Occipital lobe (tissue), 2 donors: ENCODE data around the gene TK1. TPM values are rescaled to one million over a fixed set of nuclear protein-coding genes. Genes with fewer than 3 reads are reported as not detected.
"Not testable (repeated sequence)": the region's sequence is repeated elsewhere in the genome, so short reads cannot be mapped to it uniquely, and the experiment has no call there.

ENCODE experiments used
- DNase-seq: peaks from one replicate; lab custom pipeline; 2025; lab: John Stamatoyannopoulos, UW
- total RNA-seq: library from RNA; depleted of rRNA; stranded (reverse); fragments of >200 nt; gene quantifications from one replicate; pipeline ENCODE4 v1.2.3, GENCODE V29; 2014

Gene TK1
- total RNA-seq, 1 donor from 2014 or later = 1.6 TPM

GRCh38 chr17:78151514-78152008 lies 35.3 kb downstream of the TK1 start:
- DNase-seq = no peak

GRCh38 chr17:78148286-78149016 lies 38.4 kb downstream of the TK1 start:
- no peak for DNase-seq

GRCh38 chr17:78147315-78147998 lies 39.4 kb downstream of the TK1 start:
- DNase-seq = no peak

- DNase-seq = no peak
Measured at GRCh38 chr17:78146881-78147280, 40.0 kb downstream of the TK1 start.

- DNase-seq = no peak
Measured at GRCh38 chr17:78146471-78146869, 40.4 kb downstream of the TK1 start.

- DNase-seq = no peak
Measured at GRCh38 chr17:78144736-78145641, 41.9 kb downstream of the TK1 start.

GRCh38 chr17:78144147-78144719 lies 42.6 kb downstream of the TK1 start:
- peak; percentile 56 for DNase-seq

GRCh38 chr17:78143214-78144146 lies 43.4 kb downstream of the TK1 start:
- no peak for DNase-seq

- DNase-seq = no peak
Measured at GRCh38 chr17:78142119-78142861, 44.6 kb downstream of the TK1 start.

- DNase-seq = no peak
Measured at GRCh38 chr17:78141437-78142118, 45.3 kb downstream of the TK1 start.

- DNase-seq = peak; percentile 41
Measured at GRCh38 chr17:78140169-78141051, 46.4 kb downstream of the TK1 start.

- not testable (repeated sequence) for DNase-seq
Measured at GRCh38 chr17:78139861-78140168, 47.0 kb downstream of the TK1 start.

- DNase-seq = no peak
Measured at GRCh38 chr17:78138204-78139060, 48.4 kb downstream of the TK1 start.

GRCh38 chr17:78137392-78138203 lies 49.3 kb downstream of the TK1 start:
- DNase-seq = no peak

- DNase-seq = no peak
Measured at GRCh38 chr17:78135858-78136500, 50.9 kb downstream of the TK1 start.

- no peak for DNase-seq
Measured at GRCh38 chr17:78134899-78135385, 51.9 kb downstream of the TK1 start.
